ENCODE measurements around the gene FBXW11. TPM values are rescaled to one million over a fixed set of nuclear protein-coding genes. Genes with fewer than 3 reads are reported as not detected.
"Not testable (repeated sequence)": the region's sequence is repeated elsewhere in the genome, so short reads cannot be mapped to it uniquely, and the experiment has no call there.

Gene FBXW11
- total RNA-seq, 2 donors from 2014 or later: 29.0 to 64.6 TPM

DNA sequence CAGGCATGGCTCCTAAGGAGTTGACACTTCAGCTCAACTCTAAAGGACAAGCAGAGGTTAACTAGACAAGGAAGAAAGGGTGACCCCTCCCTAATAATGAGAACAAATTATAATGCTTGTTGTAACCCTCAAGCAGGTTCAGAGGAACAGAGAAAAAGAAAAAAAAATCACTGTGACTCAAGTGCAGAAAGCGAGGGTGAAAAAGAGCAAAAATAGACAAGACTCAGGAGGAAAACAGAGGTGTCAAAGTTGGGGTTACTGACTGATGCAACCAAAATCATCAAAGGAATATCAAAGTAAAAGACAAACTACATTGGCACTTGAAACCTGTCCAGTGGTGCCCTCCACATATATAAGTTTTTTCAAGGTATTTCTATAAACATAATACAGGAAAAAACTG is 28.4 kb downstream of the FBXW11 start:
- Histone ChIP-seq H3K4me1 (peaks cover 65% of the 10 kb centered on the region), H3K27me3 (no peaks in the 10 kb centered on the region), H3K9me3 (peaks cover 0 to 12% (median 0%) of the 10 kb centered on the region in 3 donors), H3K27ac (peak overlapping the region in 1 of 4 donors; percentile 13), H3K36me3 (replicated peaks in 1 of 2; ENCODE audit: insufficient read depth in 1 of 2, low read depth in 2 of 2) (no peaks in the 10 kb centered on the region), H3K4me3 (no peak overlapping the region)
- TF ChIP-seq, protein P1, sequence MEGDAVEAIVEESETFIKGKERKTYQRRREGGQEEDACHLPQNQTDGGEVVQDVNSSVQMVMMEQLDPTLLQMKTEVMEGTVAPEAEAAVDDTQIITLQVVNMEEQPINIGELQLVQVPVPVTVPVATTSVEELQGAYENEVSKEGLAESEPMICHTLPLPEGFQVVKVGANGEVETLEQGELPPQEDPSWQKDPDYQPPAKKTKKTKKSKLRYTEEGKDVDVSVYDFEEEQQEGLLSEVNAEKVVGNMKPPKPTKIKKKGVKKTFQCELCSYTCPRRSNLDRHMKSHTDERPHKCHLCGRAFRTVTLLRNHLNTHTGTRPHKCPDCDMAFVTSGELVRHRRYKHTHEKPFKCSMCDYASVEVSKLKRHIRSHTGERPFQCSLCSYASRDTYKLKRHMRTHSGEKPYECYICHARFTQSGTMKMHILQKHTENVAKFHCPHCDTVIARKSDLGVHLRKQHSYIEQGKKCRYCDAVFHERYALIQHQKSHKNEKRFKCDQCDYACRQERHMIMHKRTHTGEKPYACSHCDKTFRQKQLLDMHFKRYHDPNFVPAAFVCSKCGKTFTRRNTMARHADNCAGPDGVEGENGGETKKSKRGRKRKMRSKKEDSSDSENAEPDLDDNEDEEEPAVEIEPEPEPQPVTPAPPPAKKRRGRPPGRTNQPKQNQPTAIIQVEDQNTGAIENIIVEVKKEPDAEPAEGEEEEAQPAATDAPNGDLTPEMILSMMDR (IDR thresholded peaks at IDR 0.05): no peak
- no peak for TF ChIP-seq POLR2A (IDR thresholded peaks at IDR 0.05)
- WGBS, 2 donors: 90 to 94% methylated on average over 1 of the region's 1 CpG
- DNase-seq (no peak), ATAC-seq (no peak)
- intact Hi-C loops (cut with DNase I): no loop called here

DNA sequence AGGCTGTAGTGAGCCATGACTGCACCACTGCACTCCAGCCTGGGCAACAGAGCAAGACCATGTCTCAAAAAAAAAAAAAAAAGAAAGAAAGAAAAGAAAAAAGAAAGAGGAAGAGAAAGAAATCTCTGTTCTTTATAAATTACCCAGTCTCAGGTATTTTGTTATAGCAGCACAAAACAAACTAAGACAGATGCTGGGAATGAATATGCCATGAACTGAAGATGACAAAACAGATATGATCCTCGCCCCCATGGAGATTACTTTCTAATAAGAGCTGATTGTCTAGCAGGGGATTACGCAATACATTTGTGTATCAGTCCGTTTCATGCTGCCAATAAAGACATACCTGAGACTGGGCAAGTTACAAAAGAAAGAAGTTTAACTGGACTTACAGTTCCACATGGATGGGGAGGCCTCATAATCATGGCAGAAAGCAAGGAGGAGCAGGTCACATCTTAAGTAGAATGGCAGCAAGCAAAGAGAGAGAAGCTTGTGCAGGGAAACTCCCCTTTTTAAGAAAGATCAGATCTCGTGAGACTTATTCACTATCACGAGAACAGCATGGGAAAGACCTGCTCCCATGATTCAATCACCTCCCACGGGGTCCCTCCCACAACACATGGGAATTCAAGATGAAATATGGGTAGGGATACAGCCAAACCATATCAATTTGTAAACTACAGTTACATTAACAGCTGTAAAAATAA is 29.0 kb downstream of the FBXW11 start:
- Histone ChIP-seq H3K27ac (peak overlapping the region in 2 of 4 donors; percentile 13 to 36), H3K4me1 (peaks cover 65% of the 10 kb centered on the region), H3K9me3 (peaks cover 0 to 12% (median 0%) of the 10 kb centered on the region in 3 donors)
- WGBS, 2 donors: 38 to 47% methylated on average over 6 of the region's 6 CpGs
- DNase-seq; ATAC-seq; H3K27me3 ChIP-seq; H3K4me3 ChIP-seq; H3K36me3 ChIP-seq (replicated peaks in 1 of 2; ENCODE audit: insufficient read depth in 1 of 2, low read depth in 2 of 2); intact Hi-C loops (cut with DNase I): not testable (repeated sequence)

DNA sequence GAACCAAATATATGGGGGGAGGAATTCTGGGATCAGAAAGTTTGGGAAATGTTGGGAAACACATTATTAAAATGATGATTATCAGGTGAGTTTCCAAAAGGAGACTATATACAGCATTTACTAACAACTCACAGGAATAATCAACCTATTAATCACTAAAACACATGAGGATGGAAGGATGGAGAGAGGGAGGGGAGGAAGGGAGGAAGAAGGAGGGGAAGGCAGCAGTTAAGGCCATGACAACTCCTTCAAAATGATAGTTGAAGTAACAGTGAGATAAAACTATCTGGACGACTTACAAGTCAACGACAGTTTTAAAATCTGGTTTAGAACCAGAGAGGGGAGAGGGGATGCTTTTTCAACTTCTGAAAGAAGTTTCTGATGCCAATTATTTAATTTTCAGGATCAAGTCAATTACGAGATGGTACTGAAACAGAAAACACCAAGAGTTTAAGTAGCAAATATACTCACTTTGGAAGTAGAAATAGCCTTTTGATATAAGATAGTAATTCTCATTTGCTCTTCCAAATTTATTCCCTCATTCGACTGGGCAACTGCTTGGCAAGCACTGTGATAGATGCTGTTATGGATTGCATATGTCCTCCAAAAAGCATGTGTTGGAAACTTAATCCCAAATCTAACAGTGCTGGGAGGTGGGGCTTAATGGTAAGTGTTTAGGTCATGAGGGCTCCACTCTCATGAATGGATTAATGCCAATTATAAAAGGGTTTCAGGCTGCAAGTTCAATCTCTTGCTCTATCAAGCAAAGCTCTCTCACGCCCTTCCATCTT is 30.4 kb downstream of the FBXW11 start:
- Histone ChIP-seq H3K9me3 (peaks cover 0 to 12% (median 0%) of the 10 kb centered on the region in 3 donors), H3K4me3 (no peak overlapping the region), H3K27ac (peak overlapping the region in 3 of 4 donors; percentile 68 to 76 (median 72)), H3K4me1 (peaks cover 72% of the 10 kb centered on the region), H3K27me3 (no peaks in the 10 kb centered on the region), H3K36me3 (replicated peaks in 1 of 2; ENCODE audit: insufficient read depth in 1 of 2, low read depth in 2 of 2) (no peaks in the 10 kb centered on the region)
- intact Hi-C loops (cut with DNase I): no loop called here
- WGBS, 2 donors: 25 to 43% methylated on average over 4 to 5 of the region's 5 CpGs
- DNase-seq (no peak), ATAC-seq (no peak)
- no peak for TF ChIP-seq POLR2A (IDR thresholded peaks at IDR 0.05)

DNA sequence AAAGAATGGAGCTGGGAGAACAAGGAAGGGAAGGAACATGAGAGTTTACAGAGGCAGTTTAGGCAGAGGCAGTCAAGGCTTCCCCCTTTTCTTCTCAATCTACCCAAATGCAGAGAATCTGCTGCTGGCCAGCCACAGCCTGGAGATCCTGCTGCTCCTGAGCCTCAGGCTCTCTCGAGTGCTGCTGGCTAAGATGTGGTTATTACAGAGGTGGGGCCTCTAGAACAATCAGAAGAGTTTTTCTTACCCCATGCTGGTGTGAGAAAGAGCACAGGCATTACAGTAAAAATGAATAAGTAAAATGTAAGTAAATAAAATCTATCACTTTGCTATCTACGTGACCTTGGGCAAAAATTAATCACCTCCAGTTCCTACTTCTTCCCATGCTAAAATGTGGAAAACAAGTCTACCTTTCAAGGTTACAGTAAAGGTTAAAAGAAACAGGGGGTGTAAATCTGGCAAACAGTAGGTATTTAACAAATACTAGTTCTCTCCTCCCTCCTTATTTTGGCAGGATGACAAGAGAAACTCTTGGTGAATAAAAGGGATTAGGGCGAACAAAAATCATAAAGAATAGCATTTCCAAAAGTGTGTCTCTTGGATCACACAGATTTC is 31.1 kb downstream of the FBXW11 start:
- WGBS, 2 donors: 20 to 29% methylated on average over 3 of the region's 3 CpGs

DNA sequence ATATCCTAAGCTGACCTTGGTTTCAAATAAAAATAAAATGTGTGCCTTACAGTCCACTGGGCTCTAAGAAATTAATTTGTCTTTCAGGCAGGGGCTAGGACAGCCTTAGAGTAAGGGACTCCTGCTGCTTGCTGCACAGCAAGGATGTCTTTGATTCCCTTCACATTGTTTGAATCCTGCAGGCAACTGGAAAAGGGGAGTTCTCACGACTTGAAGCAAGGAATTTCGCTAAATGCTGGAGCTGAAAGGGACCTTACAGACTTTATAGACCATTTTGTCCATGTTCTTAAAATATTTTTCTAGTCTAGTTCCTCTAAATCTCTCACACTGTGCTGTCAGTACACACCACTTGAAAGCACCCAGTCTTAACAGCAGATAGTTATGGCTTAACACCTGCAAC is 35.6 kb downstream of the FBXW11 start:
- H3K4me3 ChIP-seq: no peak overlapping the region
- H3K36me3 ChIP-seq (replicated peaks in 1 of 2; ENCODE audit: insufficient read depth in 1 of 2, low read depth in 2 of 2): no peaks in the 10 kb centered on the region
- no peak for ATAC-seq
- intact Hi-C loops (cut with DNase I): no loop called here
- H3K4me1 ChIP-seq: peaks cover 68% of the 10 kb centered on the region
- WGBS, 2 donors: 63 to 75% methylated on average over 2 of the region's 2 CpGs
- TF ChIP-seq, protein P1 (IDR thresholded peaks at IDR 0.05): no peak
- no peaks in the 10 kb centered on the region for H3K9me3 ChIP-seq
- no peak overlapping the region for H3K27ac ChIP-seq
- no peaks in the 10 kb centered on the region for H3K27me3 ChIP-seq
- DNase-seq: no peak

More for the DNA sequence above, 31.1 kb downstream of the FBXW11 start:
- Histone ChIP-seq H3K27me3 (no peaks in the 10 kb centered on the region), H3K9me3 (peaks cover 0 to 9% (median 0%) of the 10 kb centered on the region in 3 donors), H3K27ac (peak overlapping the region; percentile 37 to 76 (median 70)), H3K36me3 (replicated peaks in 1 of 2; ENCODE audit: insufficient read depth in 1 of 2, low read depth in 2 of 2) (no peaks in the 10 kb centered on the region), H3K4me1 (peaks cover 76% of the 10 kb centered on the region), H3K4me3 (no peak overlapping the region)
- ATAC-seq (peak; percentile 47), DNase-seq (peak in 2 of 4 donors; percentile 13 to 25)
- intact Hi-C loops (cut with DNase I): no loop called here
- no peak for TF ChIP-seq POLR2A (IDR thresholded peaks at IDR 0.05)
- TF ChIP-seq, protein P1 (IDR thresholded peaks at IDR 0.05): no peak

All from body of pancreas (tissue), 4 donors.